Gastroesophageal sphincter (tissue), 4 donors: ENCODE data around the gene MFAP3. TPM values are rescaled to one million over a fixed set of nuclear protein-coding genes. Genes with fewer than 3 reads are reported as not detected.
"Not testable (repeated sequence)": the region's sequence is repeated elsewhere in the genome, so short reads cannot be mapped to it uniquely, and the experiment has no call there.

Source experiments
- ATAC-seq: fragments of 150-250 bp; one replicate; pipeline ENCODE4 v1.9.1; 2016; ENCODE audit warnings: mild to moderate bottlenecking, moderate library complexity
- H3K27ac ChIP-seq, 4 donors: fragments of 200-600 bp; sonication (generic) in 3 of 4; 1 replicate in 3 of 4; 2 replicates in 1 of 4; pipeline ENCODE4 v1.5.1; 2016 to 2019
- H3K27me3 ChIP-seq: fragments of 200-600 bp; sonication (generic); one replicate; pipeline ENCODE4 v1.5.1; 2019
- H3K36me3 ChIP-seq, 2 donors: fragments of 200-600 bp; sonication (generic); one replicate each; pipeline ENCODE4 v1.5.1; 2019; ENCODE audit warnings: control low read depth in 1 of 2
- H3K4me1 ChIP-seq, 3 donors: fragments of 200-600 bp; sonication (generic); 1 replicate in 2 of 3; 2 replicates in 1 of 3; pipeline ENCODE4 v1.5.1; 2016 to 2019; ENCODE audit warnings: control low read depth in 2 of 3
- H3K4me3 ChIP-seq, 2 donors: fragments of 200-600 bp; sonication (generic); one replicate each; pipeline ENCODE4 v1.5.1; 2019; ENCODE audit warnings: mild to moderate bottlenecking in 1 of 2, moderate library complexity in 1 of 2
- H3K9me3 ChIP-seq, 3 donors: fragments of 200-600 bp; sonication (generic); one replicate each; pipeline ENCODE4 v1.5.1; 2017 to 2019; ENCODE audit warnings: control low read depth in 2 of 3
- EP300 ChIP-seq: sonication (generic); formaldehyde crosslinking; IDR thresholded peaks from one replicate; pipeline ENCODE4 v1.6.1; 2017; ENCODE audit warnings: antibody characterized with exemption, mild to moderate bottlenecking
- POLR2A ChIP-seq, 2 donors: fragments of 450-650 bp; IDR thresholded peaks; one replicate each; pipeline ENCODE4 v1.6.1; 2017; ENCODE audit warnings: antibody characterized with exemption in 2 of 2, mild to moderate bottlenecking in 2 of 2, moderate library complexity in 1 of 2
- POLR2AphosphoS5 ChIP-seq: sonication (generic); formaldehyde crosslinking; IDR thresholded peaks from one replicate; pipeline ENCODE4 v1.6.1; 2017; ENCODE audit warnings: antibody characterized with exemption
- WGBS, 2 donors: methylation state at CpG; one replicate each; pipeline ENCODE4 v1.1.5; 2018; ENCODE audit warnings: low coverage in 1 of 2; 5-methylcytosine and 5-hydroxymethylcytosine counted together
- total RNA-seq, 4 donors: library from RNA; depleted of rRNA; stranded (reverse); fragments of >200 nt; gene quantifications; one replicate each; pipeline ENCODE4 v1.1.0, GENCODE V29; 2016
- TF ChIP-seq, protein P1 (sequence below), 4 experiments: fragments of 200-600 bp in 2 of 4; fragments of 450-650 bp in 2 of 4; sonication (generic) in 1 of 4; IDR thresholded peaks; one replicate each; pipeline ENCODE4 v1.5.1; 2017 to 2019; ENCODE audit warnings: antibody characterized with exemption in 4 of 4, mild to moderate bottlenecking in 2 of 4, moderate library complexity in 2 of 4

The MFAP3 gene
- total RNA-seq, 4 donors from 2014 or later = 25.7 to 36.9 (median 27.0) TPM

DNA sequence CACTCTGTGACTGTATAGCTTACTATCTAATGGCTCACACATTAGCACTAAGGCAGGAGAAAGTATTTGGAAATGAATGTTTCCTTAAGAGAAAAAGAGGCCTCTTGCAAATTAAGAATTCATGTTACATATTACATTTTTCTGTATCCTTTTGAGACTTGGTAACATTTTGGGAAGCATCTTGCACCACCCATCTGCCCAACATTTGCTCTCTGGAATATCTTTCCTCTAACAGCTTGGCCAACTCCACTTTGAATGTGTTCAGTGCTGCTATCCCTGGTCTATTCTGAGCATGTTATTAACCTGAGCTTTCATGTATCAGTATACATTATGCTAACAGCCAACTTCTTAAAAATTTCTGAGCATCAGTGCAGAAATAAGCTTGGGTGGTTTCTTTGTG lies 27.2 kb downstream of the MFAP3 start:
- no peaks in the 10 kb centered on the region for H3K4me1 ChIP-seq
- TF ChIP-seq EP300 = no peak
- no peak for TF ChIP-seq POLR2AphosphoS5
- TF ChIP-seq POLR2A (IDR thresholded peaks at IDR 0.05) = no peak
- TF ChIP-seq, protein P1, sequence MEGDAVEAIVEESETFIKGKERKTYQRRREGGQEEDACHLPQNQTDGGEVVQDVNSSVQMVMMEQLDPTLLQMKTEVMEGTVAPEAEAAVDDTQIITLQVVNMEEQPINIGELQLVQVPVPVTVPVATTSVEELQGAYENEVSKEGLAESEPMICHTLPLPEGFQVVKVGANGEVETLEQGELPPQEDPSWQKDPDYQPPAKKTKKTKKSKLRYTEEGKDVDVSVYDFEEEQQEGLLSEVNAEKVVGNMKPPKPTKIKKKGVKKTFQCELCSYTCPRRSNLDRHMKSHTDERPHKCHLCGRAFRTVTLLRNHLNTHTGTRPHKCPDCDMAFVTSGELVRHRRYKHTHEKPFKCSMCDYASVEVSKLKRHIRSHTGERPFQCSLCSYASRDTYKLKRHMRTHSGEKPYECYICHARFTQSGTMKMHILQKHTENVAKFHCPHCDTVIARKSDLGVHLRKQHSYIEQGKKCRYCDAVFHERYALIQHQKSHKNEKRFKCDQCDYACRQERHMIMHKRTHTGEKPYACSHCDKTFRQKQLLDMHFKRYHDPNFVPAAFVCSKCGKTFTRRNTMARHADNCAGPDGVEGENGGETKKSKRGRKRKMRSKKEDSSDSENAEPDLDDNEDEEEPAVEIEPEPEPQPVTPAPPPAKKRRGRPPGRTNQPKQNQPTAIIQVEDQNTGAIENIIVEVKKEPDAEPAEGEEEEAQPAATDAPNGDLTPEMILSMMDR (IDR thresholded peaks at IDR 0.05) = no peak
- no peak for ATAC-seq

DNA sequence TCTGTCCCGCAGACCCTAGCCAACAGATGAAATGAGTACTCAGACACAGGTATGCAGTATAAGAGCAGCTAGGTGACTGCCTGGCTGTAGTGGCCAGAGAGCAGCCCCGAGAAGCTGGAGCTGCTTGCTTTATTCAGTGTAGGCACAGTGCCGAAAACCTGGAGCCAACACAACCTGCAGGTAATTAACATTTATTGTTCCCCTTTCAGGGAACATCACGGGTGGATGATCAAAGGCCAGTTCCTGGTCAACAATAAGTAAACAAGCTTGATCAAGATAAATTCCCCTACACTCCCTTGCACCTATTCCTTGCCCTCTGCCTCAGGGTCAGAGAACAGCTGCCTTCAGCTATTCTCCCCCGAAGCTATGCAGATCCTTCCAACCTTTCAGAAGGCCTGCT lies 31.1 kb downstream of the MFAP3 start:
- not testable (repeated sequence) for H3K4me3 ChIP-seq, H3K27me3 ChIP-seq, H3K9me3 ChIP-seq, H3K27ac ChIP-seq, ATAC-seq, H3K4me1 ChIP-seq, H3K36me3 ChIP-seq
- WGBS, 2 donors = 93% methylated on average over 3 of the region's 5 CpGs; no CpG with 5 or more reads in 1 of the 2 donors

More for the DNA sequence above, 27.2 kb downstream of the MFAP3 start:
- no peak overlapping the region for H3K27ac ChIP-seq
- H3K27me3 ChIP-seq = no peaks in the 10 kb centered on the region
- no peaks in the 10 kb centered on the region for H3K36me3 ChIP-seq
- H3K9me3 ChIP-seq = no peaks in the 10 kb centered on the region
- H3K4me3 ChIP-seq = no peak overlapping the region

DNA sequence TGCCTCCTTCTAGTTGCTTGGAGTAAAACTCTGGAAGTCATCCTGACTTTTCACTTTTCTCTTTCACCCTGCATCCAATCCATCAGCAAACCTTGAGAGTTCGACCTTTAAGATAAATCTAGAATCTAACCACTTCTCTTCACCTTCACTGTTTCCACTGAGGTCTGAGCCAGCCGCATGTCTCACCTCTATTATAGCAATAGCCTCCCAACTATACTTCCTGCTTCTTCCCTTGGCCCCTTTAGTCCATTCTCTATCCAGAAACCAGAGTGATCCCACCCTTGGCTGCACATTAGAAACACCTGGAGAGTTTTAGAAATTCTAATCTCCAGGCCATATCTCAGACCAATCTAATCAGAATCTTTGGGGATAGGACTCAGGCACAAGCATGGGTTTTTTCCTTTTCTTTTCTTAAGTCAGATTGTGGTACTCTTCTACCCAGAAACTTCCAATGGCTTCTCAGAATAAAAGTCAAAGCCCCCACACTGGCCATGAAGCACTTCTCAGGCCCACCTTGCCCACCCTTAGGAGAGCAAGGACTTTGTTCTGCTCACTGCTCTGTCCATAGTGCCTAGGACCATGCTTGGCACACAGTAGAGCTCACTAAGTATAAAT lies 33.1 kb downstream of the MFAP3 start:
- Histone ChIP-seq H3K36me3 (no peaks in the 10 kb centered on the region), H3K4me1 (peaks cover 0 to 9% (median 0%) of the 10 kb centered on the region in 3 donors), H3K4me3 (no peak overlapping the region), H3K27ac (no peak overlapping the region), H3K9me3 (no peaks in the 10 kb centered on the region), H3K27me3 (no peaks in the 10 kb centered on the region)
- 67 to 68% methylated on average over 1 to 2 of the region's 2 CpGs for whole genome bisulfite sequencing, 2 donors
- ATAC-seq = no peak
- TF ChIP-seq EP300 = no peak
- TF ChIP-seq, protein P1 (IDR thresholded peaks at IDR 0.05) = no peak
- no peak for TF ChIP-seq POLR2A (IDR thresholded peaks at IDR 0.05)
- TF ChIP-seq POLR2AphosphoS5 = no peak

DNA sequence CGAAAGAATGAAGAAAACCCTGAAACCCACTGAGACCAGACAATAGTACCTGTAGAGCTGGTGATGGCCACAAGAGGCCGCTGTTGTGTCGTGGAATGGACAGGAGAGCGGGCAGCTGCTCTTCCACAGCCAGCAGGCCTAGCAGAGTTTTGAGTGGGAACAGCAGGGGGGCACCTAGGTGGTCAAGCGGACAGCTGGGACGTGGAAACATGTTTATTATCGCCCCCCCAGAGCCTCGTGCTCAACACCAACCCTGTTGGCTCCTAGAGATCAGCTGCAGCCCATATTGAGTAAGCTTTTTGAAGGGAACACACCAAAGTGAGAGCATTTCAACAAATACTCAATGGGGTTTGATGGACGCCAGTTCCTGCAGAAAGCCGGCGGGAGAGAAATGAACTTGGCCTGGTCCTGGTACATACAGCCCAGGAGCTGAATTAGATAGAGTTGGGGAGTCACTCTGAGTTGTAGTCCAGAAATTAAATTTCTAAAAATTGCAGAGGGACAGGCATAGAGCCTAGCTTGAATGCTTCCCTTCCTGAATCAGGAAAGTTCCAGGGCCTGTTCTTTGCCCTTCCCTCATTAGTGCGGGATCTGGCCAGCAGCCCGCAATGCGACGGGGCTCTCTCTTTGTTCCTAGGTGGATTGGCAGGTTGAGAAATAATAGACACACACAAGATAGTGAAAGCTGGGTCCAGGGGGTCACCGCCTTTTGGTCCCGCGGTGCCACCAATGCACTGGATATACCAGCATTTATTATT lies 33.8 kb downstream of the MFAP3 start:
- 31 to 41% methylated on average over 9 to 13 of the region's 18 CpGs for WGBS, 2 donors
- Histone ChIP-seq H3K27ac (no peak overlapping the region), H3K4me3 (no peak overlapping the region), H3K9me3 (no peaks in the 10 kb centered on the region), H3K4me1 (peaks cover 0 to 9% (median 0%) of the 10 kb centered on the region in 3 donors), H3K27me3 (no peaks in the 10 kb centered on the region), H3K36me3 (no peaks in the 10 kb centered on the region)
- ATAC-seq = peak; percentile 88
- TF ChIP-seq, protein P1 (IDR thresholded peaks at IDR 0.05) = peak; percentile 91 to 93 (median 92)
- no peak for TF ChIP-seq POLR2AphosphoS5

DNA sequence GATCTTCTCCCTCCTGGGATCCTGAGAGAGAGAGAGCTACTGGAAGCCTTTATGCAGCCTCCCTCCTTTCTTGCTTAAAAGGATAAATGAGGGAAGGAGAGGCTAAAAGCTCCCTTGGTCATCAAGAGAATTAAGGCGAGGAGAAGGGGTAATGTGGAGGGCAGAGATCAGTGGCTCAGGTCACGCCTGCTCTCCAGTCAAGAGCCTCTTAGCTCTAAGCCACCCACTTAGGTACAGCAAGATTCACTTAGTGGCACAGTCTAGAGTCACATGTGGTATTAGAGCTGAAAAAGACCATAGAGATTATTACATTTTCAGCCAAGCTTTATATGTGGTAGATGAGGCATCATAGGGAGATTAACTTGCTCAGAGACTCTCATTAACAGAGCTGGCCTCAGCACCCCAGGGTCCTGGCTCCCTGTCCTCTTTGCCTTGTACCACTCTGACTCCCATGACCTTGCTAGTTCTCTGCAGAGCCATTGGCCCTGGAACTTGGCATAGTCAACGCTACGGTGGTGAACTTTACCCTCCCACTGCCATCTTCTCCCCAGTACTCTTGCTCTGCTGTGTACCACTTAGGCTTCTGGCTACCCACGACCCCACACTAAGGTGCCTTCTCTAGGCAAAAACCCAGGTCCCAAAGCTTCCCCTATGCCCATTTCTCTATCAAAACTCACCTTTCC lies 37.6 kb downstream of the MFAP3 start:
- peaks cover 0 to 9% (median 3%) of the 10 kb centered on the region in 3 donors for H3K4me1 ChIP-seq
- no peak for ATAC-seq
- 84 to 87% methylated on average over 3 to 5 of the region's 5 CpGs for WGBS, 2 donors
- no peaks in the 10 kb centered on the region for H3K27me3 ChIP-seq
- H3K27ac ChIP-seq = no peak overlapping the region
- H3K4me3 ChIP-seq = no peak overlapping the region
- no peaks in the 10 kb centered on the region for H3K9me3 ChIP-seq
- TF ChIP-seq, protein P1 (IDR thresholded peaks at IDR 0.05) = no peak
- TF ChIP-seq EP300 (no peak), POLR2AphosphoS5 (no peak), POLR2A (IDR thresholded peaks at IDR 0.05) (no peak)
- no peaks in the 10 kb centered on the region for H3K36me3 ChIP-seq
